B cell (primary cell): Measurements from ENCODE around the gene SIRT7. TPM values are rescaled to one million over a fixed set of nuclear protein-coding genes. Genes with fewer than 3 reads are reported as not detected.

Source experiments
- ATAC-seq: fragments of 200-7000 bp; cut with Tn5 transposase; one replicate; pipeline ENCODE4 v1.10.0; 2021; ENCODE audit warnings: low read depth, mild to moderate bottlenecking, moderate number of reproducible peaks, moderate library complexity
- CTCF ChIA-PET: fragments of 350-600 bp; sonication (Branson Sonifier 250); formaldehyde crosslinking; loops from one replicate; lab custom pipeline; 2021; ENCODE audit warnings: antibody characterized with exemption, inconsistent platforms; lab: Charles Lee
- POLR2A ChIA-PET: fragments of 350-600 bp; sonication (Branson Sonifier 250); formaldehyde crosslinking; loops from one replicate; lab custom pipeline; 2021; ENCODE audit warnings: antibody characterized with exemption; lab: Charles Lee
- DNase-seq: peaks from one replicate; pipeline ENCODE4 v3.0.0; 2013
- H2AFZ ChIP-seq: 2 replicates; pipeline ENCODE4 v1.6.1; 2012; ENCODE audit warnings: mild to moderate bottlenecking, low read depth, low read length; ENCODE audit not compliant: insufficient read depth, poor library complexity, severe bottlenecking
- H3K27ac ChIP-seq, 2 donors: 1 replicate in 1 of 2; 2 replicates in 1 of 2; pipeline ENCODE4 v1.5.1; 2012 to 2013; ENCODE audit warnings: low read length in 2 of 2, mild to moderate bottlenecking in 2 of 2, moderate library complexity in 1 of 2
- H3K27me3 ChIP-seq, 4 experiments: fragments of 200-600 bp in 1 of 4; sonication (generic) in 1 of 4; replicated peaks in 1 of 4; 1 replicate in 2 of 4; 2 replicates in 2 of 4; pipeline versions ENCODE4 v1.6.1 to v1.7.0; 2013 to 2016; ENCODE audit warnings: low read length in 3 of 4, mild to moderate bottlenecking in 2 of 4, mixed read lengths in 1 of 4, moderate library complexity in 1 of 4; ENCODE audit not compliant: insufficient read depth in 4 of 4, control insufficient read depth in 3 of 4; ENCODE audit errors: control extremely low read depth in 1 of 4
- H3K36me3 ChIP-seq, 2 experiments: replicated peaks in 1 of 2; 1 replicate in 1 of 2; 2 replicates in 1 of 2; pipeline versions ENCODE4 v1.6.1 to v1.7.1; 2013; ENCODE audit warnings: low read length in 1 of 2; ENCODE audit not compliant: insufficient read depth in 2 of 2, control insufficient read depth in 1 of 2; ENCODE audit errors: control extremely low read depth in 1 of 2, extremely low read depth in 1 of 2
- H3K4me1 ChIP-seq, 2 donors: fragments of 200-600 bp in 1 of 2; sonication (generic) in 1 of 2; 1 replicate in 1 of 2; 2 replicates in 1 of 2; pipeline versions ENCODE4 v1.5.1 to v1.6.1; 2013 to 2017; ENCODE audit warnings: low read length in 2 of 2; ENCODE audit not compliant: control insufficient read depth in 2 of 2, insufficient read depth in 2 of 2
- H3K4me2 ChIP-seq: replicated peaks from 2 replicates; pipeline ENCODE3; 2012; ENCODE audit warnings: mild to moderate bottlenecking, low read depth, low read length; ENCODE audit not compliant: poor library complexity, severe bottlenecking
- H3K4me3 ChIP-seq, 5 experiments: fragments of 200-600 bp in 1 of 5; sonication (generic) in 1 of 5; 1 replicate in 3 of 5; 2 replicates in 2 of 5; pipeline versions ENCODE4 v1.5.1 to v1.7.0; 2011 to 2016; ENCODE audit warnings: low read length in 4 of 5, mild to moderate bottlenecking in 4 of 5, low read depth in 2 of 5, control low read depth in 1 of 5, moderate library complexity in 1 of 5; ENCODE audit not compliant: insufficient read depth in 1 of 5; ENCODE audit errors: control extremely low read depth in 1 of 5, extremely low read depth in 1 of 5
- H3K79me2 ChIP-seq: fragments of 200-600 bp; sonication (generic); one replicate; pipeline ENCODE4 v1.6.0; 2016; ENCODE audit warnings: low read length; ENCODE audit not compliant: control insufficient read depth, insufficient read depth
- H3K9ac ChIP-seq: fragments of 200-600 bp; sonication (generic); 2 replicates; pipeline ENCODE4 v1.6.1; 2017; ENCODE audit warnings: mild to moderate bottlenecking, low read length, moderate library complexity
- H3K9me3 ChIP-seq, 3 donors: one replicate each; pipeline versions ENCODE4 v1.6.1 to v1.7.1; 2013; ENCODE audit warnings: low read length in 2 of 3; ENCODE audit not compliant: control insufficient read depth in 2 of 3, insufficient read depth in 1 of 3; ENCODE audit errors: control extremely low read depth in 1 of 3
- H4K20me1 ChIP-seq: 2 replicates; pipeline ENCODE4 v1.6.0; 2012; ENCODE audit warnings: mild to moderate bottlenecking, low read length; ENCODE audit not compliant: insufficient read depth, control insufficient read depth, poor library complexity, severe bottlenecking
- H3K27ac Mint-ChIP-seq: one replicate; pipeline ENCODE4 v1.8.0; 2021; ENCODE audit warnings: mixed read lengths
- H3K27me3 Mint-ChIP-seq: one replicate; pipeline ENCODE4 v1.8.0; 2021; ENCODE audit warnings: mixed read lengths
- H3K4me1 Mint-ChIP-seq: one replicate; pipeline ENCODE4 v1.8.0; 2021; ENCODE audit warnings: mixed read lengths
- H3K4me3 Mint-ChIP-seq: one replicate; pipeline ENCODE4 v1.8.0; 2021; ENCODE audit warnings: mixed read lengths
- H3K9me3 Mint-ChIP-seq: one replicate; pipeline ENCODE4 v1.8.0; 2022; ENCODE audit warnings: mixed read lengths; ENCODE audit not compliant: insufficient read depth
- EZH2 ChIP-seq: IDR thresholded peaks from 2 replicates; pipeline ENCODE4 v1.6.1; 2012; ENCODE audit warnings: borderline replicate concordance, low read depth, mild to moderate bottlenecking, moderate library complexity, low read length; ENCODE audit not compliant: insufficient read depth, poor library complexity, severe bottlenecking
- WGBS: methylation state at CpG from one replicate; pipeline ENCODE4 v1.1.5; 2013; ENCODE audit warnings: missing lambda C conversion rate; ENCODE audit not compliant: insufficient coverage; 5-methylcytosine and 5-hydroxymethylcytosine counted together
- intact Hi-C: fragments of 100-400 bp; cut with micrococcal nuclease; formaldehyde crosslinking; loops from one replicate; pipeline ENCODE4 v1.10.0; 2022
- polyA plus RNA-seq: library from polyadenylated mRNA; depleted of rRNA; stranded (reverse); fragments of >200 nt; gene quantifications from 2 replicates; pipeline ENCODE4 v1.2.3, GENCODE V29; 2012
- total RNA-seq, 2 donors: library from RNA; stranded (reverse); fragments of 120-200 nt in 1 of 2; gene quantifications; 1 replicate in 1 of 2; 2 replicates in 1 of 2; pipeline versions ENCODE4 v1.2.3 to v1.2.4, GENCODE V29; 2013 to 2022
- TF ChIP-seq, protein P1 (sequence below): fragments of 200-600 bp; IDR thresholded peaks from one replicate; pipeline ENCODE4 v1.8.0; 2022; ENCODE audit warnings: antibody characterized with exemption, mild to moderate bottlenecking

The SIRT7 gene
- total and polyA plus RNA-seq, 2 donors (not counting 1 experiment from before 2014, with no cell fraction given): 77.2 to 82.7 TPM

DNA sequence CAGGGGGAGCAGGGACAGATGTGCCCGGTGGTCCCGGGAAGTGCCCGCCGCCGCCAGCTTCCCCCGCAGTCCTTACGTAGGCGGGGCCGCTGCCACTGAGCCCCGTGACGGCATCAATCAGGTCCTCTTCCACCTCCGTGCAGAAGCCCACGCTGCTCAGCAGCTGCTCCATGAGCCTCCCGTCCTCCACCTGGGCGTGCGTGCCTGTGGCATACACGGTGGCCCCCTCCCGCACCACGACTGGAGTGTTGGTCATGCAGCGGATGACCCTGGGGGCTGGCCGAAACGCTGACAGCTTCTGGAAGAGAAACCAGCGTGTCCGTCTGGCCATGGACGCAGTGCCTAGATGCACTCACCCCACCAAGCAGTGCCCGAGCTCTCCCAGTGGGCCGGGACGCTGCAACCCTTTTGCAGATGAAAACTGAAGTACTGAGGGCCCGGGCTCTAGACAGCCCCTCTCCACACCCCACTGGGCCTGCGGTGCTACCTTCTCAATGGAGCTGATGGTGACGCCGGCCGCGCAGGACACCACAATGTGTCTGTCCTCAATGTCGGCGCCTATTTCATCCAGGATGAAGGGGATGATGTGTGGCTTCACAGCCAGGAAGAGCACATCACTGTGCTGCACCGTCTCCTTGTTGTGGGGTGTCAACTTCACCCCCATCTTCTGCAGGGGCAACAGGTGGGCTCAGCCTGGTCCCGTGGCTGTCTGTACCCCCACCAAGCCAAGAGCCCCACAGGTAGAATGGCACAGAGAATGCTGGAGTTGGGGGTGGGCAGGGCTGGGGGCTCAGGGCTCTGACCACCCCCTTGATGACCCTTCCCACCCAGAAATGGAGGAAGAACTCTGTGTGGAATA is 17.1 kb upstream of the SIRT7 start:
- no peaks in the 10 kb centered on the region for H4K20me1 ChIP-seq
- no peaks in the 10 kb centered on the region for H3K9me3 ChIP-seq
- TF ChIP-seq, protein P1, sequence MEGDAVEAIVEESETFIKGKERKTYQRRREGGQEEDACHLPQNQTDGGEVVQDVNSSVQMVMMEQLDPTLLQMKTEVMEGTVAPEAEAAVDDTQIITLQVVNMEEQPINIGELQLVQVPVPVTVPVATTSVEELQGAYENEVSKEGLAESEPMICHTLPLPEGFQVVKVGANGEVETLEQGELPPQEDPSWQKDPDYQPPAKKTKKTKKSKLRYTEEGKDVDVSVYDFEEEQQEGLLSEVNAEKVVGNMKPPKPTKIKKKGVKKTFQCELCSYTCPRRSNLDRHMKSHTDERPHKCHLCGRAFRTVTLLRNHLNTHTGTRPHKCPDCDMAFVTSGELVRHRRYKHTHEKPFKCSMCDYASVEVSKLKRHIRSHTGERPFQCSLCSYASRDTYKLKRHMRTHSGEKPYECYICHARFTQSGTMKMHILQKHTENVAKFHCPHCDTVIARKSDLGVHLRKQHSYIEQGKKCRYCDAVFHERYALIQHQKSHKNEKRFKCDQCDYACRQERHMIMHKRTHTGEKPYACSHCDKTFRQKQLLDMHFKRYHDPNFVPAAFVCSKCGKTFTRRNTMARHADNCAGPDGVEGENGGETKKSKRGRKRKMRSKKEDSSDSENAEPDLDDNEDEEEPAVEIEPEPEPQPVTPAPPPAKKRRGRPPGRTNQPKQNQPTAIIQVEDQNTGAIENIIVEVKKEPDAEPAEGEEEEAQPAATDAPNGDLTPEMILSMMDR: no peak
- no peak for TF ChIP-seq EZH2
- no peak overlapping the region for H3K27ac Mint-ChIP-seq
- H3K79me2 ChIP-seq: no peaks in the 10 kb centered on the region
- ChIA-PET CTCF (interaction anchor here (0.7 kb wide), 1 partner anchor 141 kb away, joined by 3 read pairs; no protein-coding TSS in a partner anchor), POLR2A (no interaction called here)
- no peak overlapping the region for H3K4me3 Mint-ChIP-seq
- H3K27ac ChIP-seq: no peak overlapping the region
- no peak overlapping the region for H3K4me3 ChIP-seq
- H3K9me3 Mint-ChIP-seq: no peaks in the 10 kb centered on the region
- no peak for ATAC-seq
- peaks cover 0 to 5% (median 0%) of the 10 kb centered on the region in 4 experiments for H3K27me3 ChIP-seq
- peaks cover 11% of the 10 kb centered on the region for H3K4me1 Mint-ChIP-seq
- no peak overlapping the region for H2AFZ ChIP-seq
- H3K36me3 ChIP-seq: no peaks in the 10 kb centered on the region
- DNase-seq: no peak
- 96% methylated on average over 32 of the region's 38 CpGs for WGBS
- H3K4me1 ChIP-seq: peaks cover 10 to 14% of the 10 kb centered on the region in 2 donors
- intact Hi-C loops: no loop called here
- H3K27me3 Mint-ChIP-seq: peaks cover 7% of the 10 kb centered on the region
- no peak overlapping the region for H3K4me2 ChIP-seq
- no peak overlapping the region for H3K9ac ChIP-seq

DNA sequence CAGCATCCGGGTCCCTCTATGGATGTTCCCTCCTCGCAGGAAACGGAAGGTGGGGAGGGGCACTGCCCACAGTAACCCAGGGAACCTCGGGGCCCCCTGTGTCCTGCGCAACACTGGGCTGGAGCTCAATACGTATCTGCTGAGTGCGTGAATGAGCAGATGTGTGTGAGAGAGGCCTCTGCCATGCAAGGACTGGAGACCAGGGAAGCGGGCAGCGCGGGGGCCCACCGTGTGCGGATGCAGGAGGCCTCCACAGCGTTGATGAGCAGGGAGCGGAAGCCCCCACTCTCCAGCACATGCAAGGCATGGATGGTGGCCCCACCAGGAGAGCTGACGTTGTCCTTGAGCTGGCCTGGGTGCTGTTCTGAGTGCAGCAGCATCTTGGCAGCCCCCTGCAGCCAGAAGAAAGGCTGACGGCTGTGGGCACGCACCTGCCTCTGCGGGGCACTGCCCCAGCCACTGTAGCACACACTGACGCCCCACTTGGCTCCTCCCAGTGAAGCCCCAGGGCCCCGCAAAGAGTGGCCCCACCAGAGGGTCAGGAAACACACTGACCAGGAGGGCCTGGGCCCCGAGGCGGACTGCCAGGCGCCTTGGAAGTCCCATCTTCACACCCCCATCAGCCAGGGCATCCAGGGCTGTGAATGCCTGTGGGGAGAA is 16.3 kb upstream of the SIRT7 start:
- ChIA-PET CTCF (no interaction called here), POLR2A (no interaction called here)
- DNase-seq (no peak), ATAC-seq (no peak)
- peaks cover 11% of the 10 kb centered on the region for H3K4me1 Mint-ChIP-seq
- Histone ChIP-seq H3K4me2 (no peak overlapping the region), H3K27ac (no peak overlapping the region), H3K36me3 (no peaks in the 10 kb centered on the region), H3K4me1 (peaks cover 10 to 14% of the 10 kb centered on the region in 2 donors), H2AFZ (no peak overlapping the region), H3K9ac (no peak overlapping the region), H3K9me3 (no peaks in the 10 kb centered on the region), H4K20me1 (no peaks in the 10 kb centered on the region), H3K27me3 (peaks cover 0 to 11% (median 2%) of the 10 kb centered on the region in 4 experiments), H3K4me3 (no peak overlapping the region), H3K79me2 (no peaks in the 10 kb centered on the region)
- H3K4me3 Mint-ChIP-seq: no peak overlapping the region
- WGBS: 97% methylated on average over 21 of the region's 23 CpGs
- intact Hi-C loops: no loop called here
- TF ChIP-seq EZH2: no peak
- TF ChIP-seq, protein P1: no peak
- H3K27me3 Mint-ChIP-seq: peaks cover 7% of the 10 kb centered on the region
- no peak overlapping the region for H3K27ac Mint-ChIP-seq
- no peaks in the 10 kb centered on the region for H3K9me3 Mint-ChIP-seq
